Choroid plexus epithelial cell (primary cell): ENCODE results near the gene TMEM8B.
A peak's percentile ranks its signal among the peaks of the same experiment; 100 is the strongest.

Source experiments
- DNase-seq: peaks from one replicate; pipeline ENCODE4 v3.0.0-alpha.2; 2010; ENCODE audit warnings: low read depth
- H3K4me3 ChIP-seq: 2 replicates; pipeline ENCODE4 v1.5.1; 2011; ENCODE audit warnings: low read depth, mild to moderate bottlenecking, control low read depth, low read length, moderate library complexity
- TF ChIP-seq, protein P1 (sequence below): conservative IDR thresholded peaks from 2 replicates; pipeline ENCODE4 v1.5.1; 2011; ENCODE audit warnings: low read depth, mild to moderate bottlenecking, control low read depth, inconsistent platforms, low read length, moderate library complexity

The TMEM8B gene, protein sequence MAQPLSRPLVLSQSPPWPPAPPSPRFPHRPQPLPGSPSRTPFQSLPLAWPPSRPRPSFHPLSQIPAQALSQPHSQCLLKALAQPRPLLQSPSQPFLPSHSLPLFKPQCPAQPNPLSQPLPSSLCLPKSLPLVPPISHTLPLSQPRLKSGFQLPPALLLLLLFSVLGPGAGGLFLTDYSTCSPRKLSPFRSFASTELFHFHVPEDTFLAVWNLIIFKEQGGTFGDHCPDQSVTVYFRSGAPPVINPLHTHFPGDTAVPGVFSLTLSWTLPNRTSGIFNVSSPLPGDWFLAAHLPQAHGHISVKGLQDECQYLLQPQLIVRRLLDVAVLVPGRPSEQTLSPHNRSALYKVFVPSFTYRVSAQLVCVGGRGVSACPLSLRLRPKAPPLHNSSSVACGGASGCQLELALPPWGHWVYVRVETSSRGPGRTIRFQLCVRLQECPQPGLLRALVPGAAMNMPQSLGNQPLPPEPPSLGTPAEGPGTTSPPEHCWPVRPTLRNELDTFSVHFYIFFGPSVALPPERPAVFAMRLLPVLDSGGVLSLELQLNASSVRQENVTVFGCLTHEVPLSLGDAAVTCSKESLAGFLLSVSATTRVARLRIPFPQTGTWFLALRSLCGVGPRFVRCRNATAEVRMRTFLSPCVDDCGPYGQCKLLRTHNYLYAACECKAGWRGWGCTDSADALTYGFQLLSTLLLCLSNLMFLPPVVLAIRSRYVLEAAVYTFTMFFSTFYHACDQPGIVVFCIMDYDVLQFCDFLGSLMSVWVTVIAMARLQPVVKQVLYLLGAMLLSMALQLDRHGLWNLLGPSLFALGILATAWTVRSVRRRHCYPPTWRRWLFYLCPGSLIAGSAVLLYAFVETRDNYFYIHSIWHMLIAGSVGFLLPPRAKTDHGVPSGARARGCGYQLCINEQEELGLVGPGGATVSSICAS

DNA sequence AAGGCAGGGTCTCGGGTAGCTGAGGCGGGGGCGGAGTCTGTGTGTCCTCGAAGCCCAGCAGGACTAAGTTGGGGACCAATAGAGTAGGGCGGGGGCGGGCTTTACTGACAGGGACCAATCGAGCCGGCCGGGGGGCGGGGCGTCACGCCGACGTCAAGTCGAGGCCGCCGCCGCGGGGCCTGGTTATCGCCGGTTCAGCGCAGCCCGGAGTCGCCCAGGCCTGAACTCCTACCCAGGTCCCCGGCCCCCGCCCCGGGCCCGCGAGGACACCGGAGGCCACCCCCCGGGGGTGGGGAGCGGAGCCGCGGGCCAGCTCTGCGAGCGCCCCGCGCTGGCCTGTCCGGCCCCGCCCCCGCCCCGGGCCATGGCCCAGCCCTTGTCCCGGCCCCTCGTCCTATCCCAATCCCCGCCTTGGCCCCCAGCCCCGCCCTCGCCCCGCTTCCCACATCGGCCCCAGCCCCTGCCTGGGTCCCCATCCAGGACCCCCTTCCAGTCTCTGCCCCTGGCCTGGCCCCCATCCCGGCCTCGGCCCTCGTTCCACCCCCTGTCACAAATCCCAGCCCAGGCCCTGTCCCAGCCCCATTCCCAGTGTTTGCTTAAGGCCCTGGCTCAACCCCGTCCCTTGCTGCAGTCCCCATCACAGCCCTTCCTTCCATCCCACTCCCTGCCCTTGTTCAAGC, at the start of gene TMEM8B:
TSS of gene TMEM8B (plus strand) at position 145 of the 680 bp plus-strand sequence. CDS start at position 365, 220 bp downstream.
- DNase-seq, result peak; percentile 92
- TF ChIP-seq, protein P1, sequence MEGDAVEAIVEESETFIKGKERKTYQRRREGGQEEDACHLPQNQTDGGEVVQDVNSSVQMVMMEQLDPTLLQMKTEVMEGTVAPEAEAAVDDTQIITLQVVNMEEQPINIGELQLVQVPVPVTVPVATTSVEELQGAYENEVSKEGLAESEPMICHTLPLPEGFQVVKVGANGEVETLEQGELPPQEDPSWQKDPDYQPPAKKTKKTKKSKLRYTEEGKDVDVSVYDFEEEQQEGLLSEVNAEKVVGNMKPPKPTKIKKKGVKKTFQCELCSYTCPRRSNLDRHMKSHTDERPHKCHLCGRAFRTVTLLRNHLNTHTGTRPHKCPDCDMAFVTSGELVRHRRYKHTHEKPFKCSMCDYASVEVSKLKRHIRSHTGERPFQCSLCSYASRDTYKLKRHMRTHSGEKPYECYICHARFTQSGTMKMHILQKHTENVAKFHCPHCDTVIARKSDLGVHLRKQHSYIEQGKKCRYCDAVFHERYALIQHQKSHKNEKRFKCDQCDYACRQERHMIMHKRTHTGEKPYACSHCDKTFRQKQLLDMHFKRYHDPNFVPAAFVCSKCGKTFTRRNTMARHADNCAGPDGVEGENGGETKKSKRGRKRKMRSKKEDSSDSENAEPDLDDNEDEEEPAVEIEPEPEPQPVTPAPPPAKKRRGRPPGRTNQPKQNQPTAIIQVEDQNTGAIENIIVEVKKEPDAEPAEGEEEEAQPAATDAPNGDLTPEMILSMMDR, result no peak
- peak within 1 kb of the TSS; percentile 73 for H3K4me3 ChIP-seq

GRCh38 chr9:35781066-35781465, 48.0 kb upstream of the TMEM8B start:
- no peak for DNase-seq
- H3K4me3 ChIP-seq, result no peak overlapping the region
- TF ChIP-seq, protein P1, result no peak

DNA sequence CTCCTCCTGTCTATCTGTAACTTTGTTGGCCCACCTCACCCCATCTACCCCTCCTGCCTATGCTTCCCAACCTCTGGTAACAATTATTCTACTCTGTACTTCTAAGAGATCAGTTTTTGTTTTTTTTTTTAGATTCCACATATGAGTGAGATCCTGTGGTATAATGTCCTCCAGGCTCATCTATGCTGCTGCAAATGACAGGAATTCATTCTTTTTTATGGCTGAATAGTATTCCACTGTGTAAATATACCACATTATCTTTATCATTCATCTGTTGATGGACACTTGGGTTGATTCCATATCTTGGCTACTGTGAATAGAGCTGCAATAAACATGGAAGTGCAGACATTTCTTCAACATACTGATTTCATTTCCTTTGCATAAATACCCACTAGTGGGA, 45.6 kb upstream of the TMEM8B start:
- TF ChIP-seq, protein P1, result no peak
- no peak for DNase-seq
- H3K4me3 ChIP-seq, result no peak overlapping the region

- H3K4me3 ChIP-seq, result no peak overlapping the region
- no peak for DNase-seq
- TF ChIP-seq, protein P1, result no peak
These were observed 39.5 kb upstream of the TMEM8B start for GRCh38 chr9:35789541-35789940.

DNA sequence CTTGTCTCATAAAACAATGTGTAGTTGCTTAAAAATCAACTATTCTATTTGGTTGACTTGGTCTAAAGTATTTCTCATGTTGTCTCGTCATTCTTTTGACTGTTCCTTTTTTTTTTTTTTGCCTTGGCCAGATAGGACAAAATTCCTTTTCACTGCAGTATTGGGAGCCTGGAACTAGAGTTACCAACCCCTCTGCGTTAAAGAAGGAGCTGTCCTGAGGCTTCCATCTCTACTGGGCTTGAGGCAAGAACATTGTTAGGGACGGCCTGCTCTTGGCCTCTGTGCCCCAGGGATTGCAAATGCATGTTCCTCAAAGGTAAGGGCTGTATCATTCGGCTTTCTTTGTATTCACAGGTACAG, 39.0 kb upstream of the TMEM8B start:
- H3K4me3 ChIP-seq, result no peak overlapping the region
- no peak for DNase-seq
- TF ChIP-seq, protein P1, result no peak

- peak overlapping the region; percentile 63 for H3K4me3 ChIP-seq
- TF ChIP-seq, protein P1, result peak; percentile 90
- peak; percentile 92 for DNase-seq
These were observed 38.4 kb upstream of the TMEM8B start for GRCh38 chr9:35790385-35791296.
